Panc1 (cell line): ENCODE data around the gene IL1RAPL1. TPM values are rescaled to one million over a fixed set of nuclear protein-coding genes. Genes with fewer than 3 reads are reported as not detected.
A peak's percentile ranks its signal among the peaks of the same experiment; 100 is the strongest.

Experiments used
- ATAC-seq: fragments of 200-7000 bp; cut with Tn5 transposase; 2 replicates; pipeline ENCODE4 v1.9.1; 2020; ENCODE audit warnings: mild to moderate bottlenecking, moderate library complexity
- BruUV-seq: library from RNA; stranded (reverse); fragments of 400-500 nt; replicated peaks from 2 replicates; lab custom pipeline; 2021; lab: Mats Ljungman, UMichigan
- CTCF ChIA-PET: fragments of 300-600 bp; sonication (Branson Sonifier 250); formaldehyde crosslinking; loops from one replicate; lab custom pipeline; 2022; ENCODE audit warnings: antibody characterized with exemption; lab: Charles Lee
- POLR2A ChIA-PET: fragments of 300-600 bp; sonication (Branson Sonifier 250); formaldehyde crosslinking; loops from one replicate; lab custom pipeline; 2022; ENCODE audit warnings: antibody characterized with exemption; lab: Charles Lee
- DNase-seq: peaks from one replicate; pipeline ENCODE4 v3.0.0-alpha.2; 2010; ENCODE audit warnings: low read depth, low spot score
- H3K27ac ChIP-seq: 2 replicates; pipeline ENCODE4 v1.5.1; 2011; ENCODE audit warnings: mild to moderate bottlenecking, low read length, inconsistent platforms
- H3K27me3 ChIP-seq: fragments of 200-500 bp; sonication (Bioruptor generic); 2 replicates; pipeline ENCODE4 v1.6.0; 2014; ENCODE audit warnings: low read length, inconsistent platforms; ENCODE audit not compliant: control insufficient read depth, insufficient read depth
- H3K36me3 ChIP-seq: fragments of 200-500 bp; sonication (Bioruptor generic); 2 replicates; pipeline ENCODE4 v1.5.1; 2014; ENCODE audit warnings: inconsistent platforms, mild to moderate bottlenecking, low read length, moderate library complexity; ENCODE audit not compliant: control insufficient read depth, insufficient read depth
- H3K4me1 ChIP-seq: 2 replicates; pipeline ENCODE4 v1.5.1; 2011; ENCODE audit warnings: inconsistent platforms, mild to moderate bottlenecking, low read length, moderate library complexity; ENCODE audit not compliant: control insufficient read depth, insufficient read depth
- H3K4me3 ChIP-seq, 2 experiments: 2 replicates each; pipeline ENCODE4 v1.5.1; 2011 to 2012; ENCODE audit warnings: low read depth in 2 of 2, low read length in 2 of 2, mild to moderate bottlenecking in 2 of 2, inconsistent platforms in 1 of 2, moderate library complexity in 1 of 2
- H3K9me3 ChIP-seq: fragments of 200-500 bp; sonication (Bioruptor generic); 2 replicates; pipeline ENCODE4 v1.5.1; 2014; ENCODE audit warnings: low read depth, mild to moderate bottlenecking, inconsistent platforms, low read length, moderate library complexity; ENCODE audit not compliant: control insufficient read depth, insufficient read depth
- POLR2AphosphoS5 ChIP-seq: IDR thresholded peaks from 2 replicates; pipeline ENCODE4 v1.6.1; 2012; ENCODE audit warnings: mild to moderate bottlenecking, low read depth, low read length, moderate library complexity
- SIN3A ChIP-seq: IDR thresholded peaks from 2 replicates; pipeline ENCODE4 v1.6.1; 2012; ENCODE audit warnings: low read depth, mild to moderate bottlenecking, low read length, moderate library complexity, borderline replicate concordance; ENCODE audit not compliant: insufficient read depth
- TCF7L2 ChIP-seq: IDR thresholded peaks from 2 replicates; pipeline ENCODE4 v1.6.1; 2011; ENCODE audit warnings: mild to moderate bottlenecking, low read depth, low read length, inconsistent platforms
- in situ Hi-C: cut with HindIII; loops from 2 replicates; pipeline ENCODE4 v1.10.0; 2016; ENCODE audit warnings: low sequenced_read_pairs, low pct_unique_long_range_greater_than_20kb
- intact Hi-C: fragments of 100-400 bp; cut with micrococcal nuclease; formaldehyde crosslinking; loops from one replicate; pipeline ENCODE4 v1.10.0; 2022; ENCODE audit not compliant: unreplicated experiment
- total RNA-seq: library from RNA; stranded (reverse); gene quantifications from one replicate; pipeline ENCODE4 v1.2.1, GENCODE V29; 2021; ENCODE audit not compliant: unreplicated experiment
- TF ChIP-seq, protein P1 (sequence below): fragments of 450-650 bp; IDR thresholded peaks from 2 replicates; pipeline ENCODE4 v1.5.1; 2017; ENCODE audit warnings: mild to moderate bottlenecking
- TF ChIP-seq, protein P2 (sequence below), 2 experiments: IDR thresholded peaks; 2 replicates each; pipeline ENCODE4 v1.6.1; 2011 to 2012; ENCODE audit warnings: low read depth in 2 of 2, control low read depth in 1 of 2, low read length in 1 of 2, mild to moderate bottlenecking in 1 of 2, moderate library complexity in 1 of 2; ENCODE audit not compliant: insufficient read depth in 1 of 2

IL1RAPL1 gene
- total RNA-seq, 1 experiment from 2014 or later: 0.59 TPM

DNA sequence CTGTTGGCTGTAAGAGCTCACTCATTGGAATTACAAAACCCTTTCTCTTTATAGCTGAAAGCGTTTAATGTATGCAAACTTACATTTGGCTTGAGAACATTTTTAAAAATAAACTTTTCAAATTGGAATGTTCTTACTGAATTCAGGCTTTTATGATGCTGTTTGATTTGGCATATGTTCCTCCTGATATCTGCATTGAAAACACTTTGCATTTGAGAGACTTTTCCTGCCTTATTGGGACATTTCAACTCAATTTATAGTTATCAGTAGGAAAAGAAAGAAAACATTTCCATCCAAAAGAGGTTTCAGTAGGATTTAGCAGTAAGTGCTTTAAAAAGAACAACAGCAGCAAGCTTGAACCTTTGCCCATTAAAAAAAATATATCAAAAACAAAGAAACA, 520.0 kb downstream of the IL1RAPL1 start:
- in situ Hi-C loops: no loop called here
- intact Hi-C loops: no loop called here
- no peaks in the 10 kb centered on the region for H3K9me3 ChIP-seq
- CTCF ChIA-PET: no interaction called here
- no peak overlapping the region for H3K4me3 ChIP-seq
- no peaks in the 10 kb centered on the region for H3K4me1 ChIP-seq
- POLR2A ChIA-PET: no interaction called here
- DNase-seq (no peak), ATAC-seq (no peak)
- no peaks in the 10 kb centered on the region for H3K36me3 ChIP-seq
- no TSS peak for BruUV-seq
- no peaks in the 10 kb centered on the region for H3K27me3 ChIP-seq
- no peak for TF ChIP-seq POLR2AphosphoS5
- H3K27ac ChIP-seq: no peak overlapping the region

DNA sequence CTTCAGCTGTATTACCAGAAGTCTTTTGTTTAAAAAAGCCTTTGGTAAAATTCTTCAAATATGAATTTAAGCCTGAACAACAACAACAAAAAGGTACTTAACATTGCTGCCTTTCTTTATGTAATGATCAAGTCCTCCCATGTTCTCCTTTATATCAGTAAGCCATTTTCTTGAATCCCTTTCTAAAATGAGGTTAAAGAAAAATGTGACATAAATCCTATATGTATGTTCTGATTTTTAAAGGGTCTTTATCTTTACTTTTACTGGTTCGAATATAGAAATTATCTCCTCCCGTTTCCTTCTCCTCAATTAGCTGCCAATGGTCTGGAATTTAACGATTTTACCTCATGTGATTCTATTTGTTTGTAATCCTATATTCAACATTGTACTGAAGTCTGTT, 522.8 kb downstream of the IL1RAPL1 start:
- BruUV-seq: no TSS peak
- no peak overlapping the region; the same call in 1 of the 2 replicates for H3K27ac ChIP-seq
- no peaks in the 10 kb centered on the region for H3K36me3 ChIP-seq
- ChIA-PET CTCF (no interaction called here), POLR2A (interaction anchor here (0.6 kb wide), 1 partner anchor 28 kb away, joined by 3 read pairs; no protein-coding TSS in a partner anchor)
- intact Hi-C loops: no loop called here
- H3K9me3 ChIP-seq: no peaks in the 10 kb centered on the region
- H3K4me1 ChIP-seq: no peaks in the 10 kb centered on the region
- ATAC-seq (no peak), DNase-seq (no peak)
- in situ Hi-C loops: no loop called here
- no peak for TF ChIP-seq TCF7L2
- TF ChIP-seq, protein P1, sequence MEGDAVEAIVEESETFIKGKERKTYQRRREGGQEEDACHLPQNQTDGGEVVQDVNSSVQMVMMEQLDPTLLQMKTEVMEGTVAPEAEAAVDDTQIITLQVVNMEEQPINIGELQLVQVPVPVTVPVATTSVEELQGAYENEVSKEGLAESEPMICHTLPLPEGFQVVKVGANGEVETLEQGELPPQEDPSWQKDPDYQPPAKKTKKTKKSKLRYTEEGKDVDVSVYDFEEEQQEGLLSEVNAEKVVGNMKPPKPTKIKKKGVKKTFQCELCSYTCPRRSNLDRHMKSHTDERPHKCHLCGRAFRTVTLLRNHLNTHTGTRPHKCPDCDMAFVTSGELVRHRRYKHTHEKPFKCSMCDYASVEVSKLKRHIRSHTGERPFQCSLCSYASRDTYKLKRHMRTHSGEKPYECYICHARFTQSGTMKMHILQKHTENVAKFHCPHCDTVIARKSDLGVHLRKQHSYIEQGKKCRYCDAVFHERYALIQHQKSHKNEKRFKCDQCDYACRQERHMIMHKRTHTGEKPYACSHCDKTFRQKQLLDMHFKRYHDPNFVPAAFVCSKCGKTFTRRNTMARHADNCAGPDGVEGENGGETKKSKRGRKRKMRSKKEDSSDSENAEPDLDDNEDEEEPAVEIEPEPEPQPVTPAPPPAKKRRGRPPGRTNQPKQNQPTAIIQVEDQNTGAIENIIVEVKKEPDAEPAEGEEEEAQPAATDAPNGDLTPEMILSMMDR: no peak
- TF ChIP-seq SIN3A: no peak
- TF ChIP-seq, protein P2, sequence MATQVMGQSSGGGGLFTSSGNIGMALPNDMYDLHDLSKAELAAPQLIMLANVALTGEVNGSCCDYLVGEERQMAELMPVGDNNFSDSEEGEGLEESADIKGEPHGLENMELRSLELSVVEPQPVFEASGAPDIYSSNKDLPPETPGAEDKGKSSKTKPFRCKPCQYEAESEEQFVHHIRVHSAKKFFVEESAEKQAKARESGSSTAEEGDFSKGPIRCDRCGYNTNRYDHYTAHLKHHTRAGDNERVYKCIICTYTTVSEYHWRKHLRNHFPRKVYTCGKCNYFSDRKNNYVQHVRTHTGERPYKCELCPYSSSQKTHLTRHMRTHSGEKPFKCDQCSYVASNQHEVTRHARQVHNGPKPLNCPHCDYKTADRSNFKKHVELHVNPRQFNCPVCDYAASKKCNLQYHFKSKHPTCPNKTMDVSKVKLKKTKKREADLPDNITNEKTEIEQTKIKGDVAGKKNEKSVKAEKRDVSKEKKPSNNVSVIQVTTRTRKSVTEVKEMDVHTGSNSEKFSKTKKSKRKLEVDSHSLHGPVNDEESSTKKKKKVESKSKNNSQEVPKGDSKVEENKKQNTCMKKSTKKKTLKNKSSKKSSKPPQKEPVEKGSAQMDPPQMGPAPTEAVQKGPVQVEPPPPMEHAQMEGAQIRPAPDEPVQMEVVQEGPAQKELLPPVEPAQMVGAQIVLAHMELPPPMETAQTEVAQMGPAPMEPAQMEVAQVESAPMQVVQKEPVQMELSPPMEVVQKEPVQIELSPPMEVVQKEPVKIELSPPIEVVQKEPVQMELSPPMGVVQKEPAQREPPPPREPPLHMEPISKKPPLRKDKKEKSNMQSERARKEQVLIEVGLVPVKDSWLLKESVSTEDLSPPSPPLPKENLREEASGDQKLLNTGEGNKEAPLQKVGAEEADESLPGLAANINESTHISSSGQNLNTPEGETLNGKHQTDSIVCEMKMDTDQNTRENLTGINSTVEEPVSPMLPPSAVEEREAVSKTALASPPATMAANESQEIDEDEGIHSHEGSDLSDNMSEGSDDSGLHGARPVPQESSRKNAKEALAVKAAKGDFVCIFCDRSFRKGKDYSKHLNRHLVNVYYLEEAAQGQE (IDR thresholded peaks at IDR 0.05; ENCODE audit: insufficient read depth in 1 of 2, low read depth in 2 of 2, low read length in 1 of 2): no peak
- no peak for TF ChIP-seq POLR2AphosphoS5
- H3K27me3 ChIP-seq: no peaks in the 10 kb centered on the region
- peak overlapping the region; percentile 13 to 39; a peak in 3 of 4 replicates for H3K4me3 ChIP-seq

DNA sequence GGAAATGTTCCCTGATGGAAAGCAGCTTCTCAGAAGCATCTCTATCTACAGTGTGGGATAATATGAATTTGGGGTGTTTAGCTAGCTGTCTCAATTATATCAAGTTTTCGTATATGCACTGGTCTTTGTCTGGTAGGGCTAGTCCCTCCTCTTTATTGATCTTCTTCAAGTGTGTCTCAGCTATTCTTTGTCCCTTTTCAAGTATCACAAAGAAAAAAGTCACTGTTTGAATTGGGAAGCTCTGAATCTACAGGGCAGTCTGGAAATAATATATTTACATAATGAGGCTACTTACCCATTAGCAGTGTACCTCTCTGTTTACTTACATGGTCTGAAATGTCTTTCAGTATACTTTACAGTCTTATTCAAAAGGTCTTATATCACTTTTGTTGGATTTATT, 526.0 kb downstream of the IL1RAPL1 start:
- Histone ChIP-seq H3K9me3 (no peaks in the 10 kb centered on the region), H3K27me3 (no peaks in the 10 kb centered on the region), H3K4me1 (no peaks in the 10 kb centered on the region), H3K27ac (no peak overlapping the region), H3K36me3 (no peaks in the 10 kb centered on the region), H3K4me3 (no peak overlapping the region)
- intact Hi-C loops: no loop called here
- CTCF ChIA-PET: no interaction called here
- ATAC-seq: no peak
- POLR2A ChIA-PET: no interaction called here
- BruUV-seq: no TSS peak
- TF ChIP-seq, protein P2 (IDR thresholded peaks at IDR 0.05; ENCODE audit: insufficient read depth in 1 of 2, low read depth in 2 of 2, low read length in 1 of 2): no peak
- no peak for TF ChIP-seq SIN3A
- TF ChIP-seq POLR2AphosphoS5: no peak
- no peak for TF ChIP-seq TCF7L2
- TF ChIP-seq, protein P1: no peak
- DNase-seq: no peak
- in situ Hi-C loops: no loop called here
